GM06990 (cell line): ENCODE results near the gene ZBTB48.
A peak's percentile ranks its signal among the peaks of the same experiment; 100 is the strongest.
"Not testable (repeated sequence)": the region's sequence is repeated elsewhere in the genome, so short reads cannot be mapped to it uniquely, and the experiment has no call there.

Source experiments
- DNase-seq: peaks from one replicate; pipeline ENCODE4 v3.0.0-alpha.2; 2011; ENCODE audit not compliant: insufficient read length; ENCODE audit errors: extremely low read depth
- H3K27me3 ChIP-seq: replicated peaks from 2 replicates; pipeline ENCODE4 v1.6.0; 2011; ENCODE audit warnings: low read length; ENCODE audit not compliant: control insufficient read depth, insufficient read depth
- H3K36me3 ChIP-seq: 2 replicates; pipeline ENCODE4 v1.5.1; 2011; ENCODE audit warnings: low read length; ENCODE audit not compliant: control insufficient read depth, insufficient read depth
- H3K4me3 ChIP-seq: replicated peaks from 2 replicates; pipeline ENCODE4 v1.5.1; 2011; ENCODE audit warnings: low read depth, mild to moderate bottlenecking, control low read depth, low read length
- TF ChIP-seq, protein P1 (sequence below): IDR thresholded peaks from 2 replicates; pipeline ENCODE4 v1.5.1; 2011; ENCODE audit warnings: low read length, control low read depth, mild to moderate bottlenecking, inconsistent platforms; ENCODE audit not compliant: insufficient read depth, poor library complexity, severe bottlenecking

Gene ZBTB48

DNA sequence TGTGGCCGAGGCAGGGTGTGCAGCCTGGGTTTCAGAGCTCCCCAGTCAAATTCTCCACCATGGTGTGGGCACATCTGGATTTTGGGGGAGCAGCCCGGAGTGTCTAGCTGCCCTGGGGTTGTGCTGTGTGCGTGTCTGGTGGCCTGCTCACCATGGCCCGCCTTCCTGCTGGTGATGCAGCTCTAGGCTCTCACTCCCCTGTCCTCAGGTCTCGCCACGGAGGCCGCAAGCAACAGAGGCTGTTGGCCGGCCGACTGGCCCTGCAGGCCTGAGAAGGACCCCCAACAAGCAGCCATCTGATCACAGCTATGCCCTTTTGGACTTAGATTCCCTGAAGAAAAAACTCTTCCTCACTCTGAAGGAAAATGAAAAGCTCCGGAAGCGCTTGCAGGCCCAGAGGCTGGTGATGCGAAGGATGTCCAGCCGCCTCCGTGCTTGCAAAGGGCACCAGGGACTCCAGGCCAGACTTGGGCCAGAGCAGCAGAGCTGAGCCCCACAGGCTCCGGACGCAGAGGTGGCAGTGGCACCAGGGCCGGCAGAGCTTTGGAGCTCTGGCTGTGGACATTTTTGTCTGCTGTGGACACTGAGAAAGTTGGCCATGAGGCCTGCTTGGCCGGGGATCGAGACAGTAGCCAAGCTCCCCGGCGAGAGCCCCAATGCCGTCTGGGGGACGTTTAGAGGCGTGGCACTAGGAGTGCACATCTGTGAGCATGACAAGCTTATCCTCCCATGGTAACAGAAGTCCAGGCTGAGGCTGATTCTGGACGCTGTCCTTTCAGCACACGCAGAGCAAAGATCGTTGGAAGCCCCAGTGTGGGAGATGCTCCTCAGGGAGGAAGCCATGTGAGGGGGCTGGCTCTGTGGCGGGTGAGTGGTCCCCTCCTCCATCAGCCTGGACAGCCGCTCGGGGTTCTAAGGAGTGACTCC, 53.1 kb downstream of the ZBTB48 start:
- TF ChIP-seq, protein P1, sequence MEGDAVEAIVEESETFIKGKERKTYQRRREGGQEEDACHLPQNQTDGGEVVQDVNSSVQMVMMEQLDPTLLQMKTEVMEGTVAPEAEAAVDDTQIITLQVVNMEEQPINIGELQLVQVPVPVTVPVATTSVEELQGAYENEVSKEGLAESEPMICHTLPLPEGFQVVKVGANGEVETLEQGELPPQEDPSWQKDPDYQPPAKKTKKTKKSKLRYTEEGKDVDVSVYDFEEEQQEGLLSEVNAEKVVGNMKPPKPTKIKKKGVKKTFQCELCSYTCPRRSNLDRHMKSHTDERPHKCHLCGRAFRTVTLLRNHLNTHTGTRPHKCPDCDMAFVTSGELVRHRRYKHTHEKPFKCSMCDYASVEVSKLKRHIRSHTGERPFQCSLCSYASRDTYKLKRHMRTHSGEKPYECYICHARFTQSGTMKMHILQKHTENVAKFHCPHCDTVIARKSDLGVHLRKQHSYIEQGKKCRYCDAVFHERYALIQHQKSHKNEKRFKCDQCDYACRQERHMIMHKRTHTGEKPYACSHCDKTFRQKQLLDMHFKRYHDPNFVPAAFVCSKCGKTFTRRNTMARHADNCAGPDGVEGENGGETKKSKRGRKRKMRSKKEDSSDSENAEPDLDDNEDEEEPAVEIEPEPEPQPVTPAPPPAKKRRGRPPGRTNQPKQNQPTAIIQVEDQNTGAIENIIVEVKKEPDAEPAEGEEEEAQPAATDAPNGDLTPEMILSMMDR = no peak
- no peak overlapping the region for H3K4me3 ChIP-seq
- no peaks in the 10 kb centered on the region for H3K27me3 ChIP-seq
- H3K36me3 ChIP-seq = peaks cover 34% of the 10 kb centered on the region
- no peak for DNase-seq

DNA sequence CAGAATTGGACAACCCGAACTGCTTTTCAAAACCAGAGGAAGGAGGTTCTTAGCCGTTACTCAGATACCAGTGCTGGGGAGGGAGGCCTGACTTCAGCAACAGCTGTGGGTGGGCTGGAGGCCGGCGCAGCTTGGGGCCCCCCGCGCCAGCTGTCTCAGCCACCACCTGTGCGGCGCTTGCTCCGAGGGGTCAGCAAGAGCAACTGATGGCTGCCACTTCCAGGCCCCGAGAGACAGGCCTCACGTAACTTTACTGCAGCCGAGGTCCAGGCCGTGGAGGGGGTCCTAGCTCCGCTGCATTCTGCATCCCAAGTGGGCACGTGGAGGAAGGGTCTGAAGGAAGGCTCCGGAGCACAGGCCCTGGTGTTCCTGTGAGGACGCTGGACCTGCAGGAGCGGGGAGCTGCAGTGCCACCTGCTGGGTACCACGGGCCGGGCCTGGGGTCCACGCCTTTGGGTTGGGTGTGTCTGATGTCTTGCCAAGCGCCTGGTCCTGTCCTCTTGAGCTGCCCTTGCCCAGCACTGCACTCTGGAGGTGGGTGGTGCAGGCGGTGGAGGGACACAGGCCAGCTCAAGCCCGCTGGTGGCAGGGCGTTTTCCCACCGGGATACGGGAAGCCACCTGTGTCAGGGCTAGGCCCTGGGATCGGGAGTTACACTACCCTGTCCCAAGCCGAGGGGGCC, 54.7 kb downstream of the ZBTB48 start:
- DNase-seq = no peak
- TF ChIP-seq, protein P1 = peak; percentile 50
- H3K36me3 ChIP-seq = peaks cover 33% of the 10 kb centered on the region

DNA sequence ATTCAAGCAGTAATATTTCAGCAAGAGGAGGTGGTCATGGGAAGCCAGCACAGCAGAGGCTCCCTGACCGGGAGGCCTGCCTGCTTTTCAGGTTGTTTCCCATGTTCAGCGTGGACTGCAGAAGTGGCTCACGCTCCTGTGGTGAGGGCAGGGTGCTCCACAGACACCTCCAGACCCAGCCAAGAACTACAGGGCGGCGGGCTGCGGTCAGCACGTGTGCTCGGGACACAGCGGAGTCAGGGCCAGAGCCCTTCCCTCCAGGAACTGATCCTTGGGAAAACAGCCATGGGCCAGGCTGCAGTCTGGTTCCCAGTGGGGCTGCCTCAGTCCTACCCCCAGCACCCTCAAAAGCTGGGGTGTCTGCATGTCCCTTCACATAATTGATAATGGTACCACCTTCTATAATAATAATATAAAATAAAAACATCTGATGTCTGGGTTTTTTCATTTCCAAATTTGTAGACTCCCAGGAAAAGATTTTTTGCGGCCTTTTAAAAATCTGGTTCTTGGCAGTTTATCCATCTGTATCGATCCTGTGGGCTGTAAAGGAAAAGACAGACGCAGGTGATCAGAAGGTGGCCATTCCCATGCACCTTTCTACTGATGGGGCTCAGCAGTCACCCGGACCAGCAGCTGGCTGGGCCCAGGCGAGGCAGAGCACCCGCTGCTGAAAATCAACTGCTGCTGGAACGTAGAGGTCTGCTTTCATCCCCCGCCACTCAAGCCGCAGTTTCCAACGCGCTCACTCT, 55.5 kb downstream of the ZBTB48 start:
- H3K4me3 ChIP-seq = no peak overlapping the region
- TF ChIP-seq, protein P1 = no peak
- DNase-seq = no peak
- no peaks in the 10 kb centered on the region for H3K27me3 ChIP-seq
- peaks cover 33% of the 10 kb centered on the region for H3K36me3 ChIP-seq

More for the DNA sequence above, 54.7 kb downstream of the ZBTB48 start:
- Histone ChIP-seq H3K27me3 (no peaks in the 10 kb centered on the region), H3K4me3 (no peak overlapping the region)

DNA sequence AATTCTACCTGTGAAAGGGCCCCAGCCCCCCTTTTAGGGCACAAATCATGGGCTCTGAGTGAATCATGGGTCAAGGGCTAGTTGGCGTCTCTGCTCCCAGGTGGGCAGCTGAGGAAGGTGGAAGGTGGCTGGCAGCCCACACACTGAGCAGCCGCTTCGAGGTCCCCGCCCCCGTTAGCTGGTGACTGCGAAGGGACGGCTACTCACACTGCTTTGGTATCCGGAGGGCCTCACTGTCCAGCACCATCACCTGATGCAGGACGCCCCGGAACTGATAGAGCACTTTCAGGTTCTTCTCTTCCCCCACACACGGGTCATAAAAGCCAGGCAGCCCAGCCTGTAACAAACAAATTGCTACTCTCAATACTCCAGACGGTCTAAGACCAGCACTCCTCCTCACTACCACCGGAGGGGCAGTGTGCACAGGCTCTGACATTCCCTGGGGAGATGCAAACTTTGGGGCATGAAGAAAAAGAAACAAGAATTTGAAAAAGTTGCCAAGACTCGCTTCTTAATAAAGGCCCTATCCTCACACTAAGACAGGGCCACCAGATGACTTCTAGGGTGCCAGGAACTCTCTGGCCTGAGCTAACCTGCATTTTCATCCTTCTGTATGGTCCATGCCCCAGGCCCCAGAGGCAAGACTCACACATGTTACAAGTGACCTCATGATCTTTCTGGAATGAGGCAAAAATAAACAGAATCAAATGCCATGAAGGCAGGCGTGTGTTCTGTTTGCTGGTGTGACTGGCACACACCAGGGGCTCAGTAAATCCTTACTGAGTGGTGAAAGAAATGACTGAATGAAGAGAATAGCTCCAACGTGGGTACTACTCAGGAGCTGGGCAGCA, 56.3 kb downstream of the ZBTB48 start:
- Histone ChIP-seq H3K4me3 (no peak overlapping the region), H3K36me3 (peaks cover 33% of the 10 kb centered on the region), H3K27me3 (no peaks in the 10 kb centered on the region)
- TF ChIP-seq, protein P1 = no peak
- no peak for DNase-seq

DNA sequence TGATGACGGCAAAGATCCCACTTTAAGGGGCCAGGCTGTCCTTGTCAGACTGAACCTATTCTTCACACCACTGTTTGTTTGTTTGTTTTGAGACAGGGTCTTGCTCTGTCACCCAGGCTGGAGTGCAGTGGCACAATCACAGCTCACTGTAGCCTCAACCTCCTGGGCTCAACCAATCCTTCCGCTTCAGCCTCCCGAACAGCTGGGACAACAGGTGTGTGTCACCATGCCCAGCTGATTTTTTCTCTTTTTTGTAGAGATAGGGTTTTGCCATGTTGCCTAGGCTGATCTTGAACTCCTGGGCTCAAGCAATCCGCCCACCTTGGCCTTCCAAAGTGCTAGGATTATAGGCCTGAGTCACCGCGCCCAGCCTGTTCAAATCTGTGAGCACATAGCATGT, 57.0 kb downstream of the ZBTB48 start:
- DNase-seq, H3K4me3 ChIP-seq, H3K27me3 ChIP-seq: not testable (repeated sequence)
- H3K36me3 ChIP-seq = peaks cover 33% of the 10 kb centered on the region
